NCI-H774 (cell line): ENCODE data around the gene CHRNA4.
A peak's percentile ranks its signal among the peaks of the same experiment; 100 is the strongest.

ENCODE experiments used
- DNase-seq: peaks from one replicate; lab custom pipeline; 2025; lab: John Stamatoyannopoulos, UW

CHRNA4 gene

GRCh38 chr20:63363013-63363957 is 2.1 kb upstream of the CHRNA4 start:
- no peak for DNase-seq

GRCh38 chr20:63362436-63363009 is 1.4 kb upstream of the CHRNA4 start:
- no peak for DNase-seq

DNA sequence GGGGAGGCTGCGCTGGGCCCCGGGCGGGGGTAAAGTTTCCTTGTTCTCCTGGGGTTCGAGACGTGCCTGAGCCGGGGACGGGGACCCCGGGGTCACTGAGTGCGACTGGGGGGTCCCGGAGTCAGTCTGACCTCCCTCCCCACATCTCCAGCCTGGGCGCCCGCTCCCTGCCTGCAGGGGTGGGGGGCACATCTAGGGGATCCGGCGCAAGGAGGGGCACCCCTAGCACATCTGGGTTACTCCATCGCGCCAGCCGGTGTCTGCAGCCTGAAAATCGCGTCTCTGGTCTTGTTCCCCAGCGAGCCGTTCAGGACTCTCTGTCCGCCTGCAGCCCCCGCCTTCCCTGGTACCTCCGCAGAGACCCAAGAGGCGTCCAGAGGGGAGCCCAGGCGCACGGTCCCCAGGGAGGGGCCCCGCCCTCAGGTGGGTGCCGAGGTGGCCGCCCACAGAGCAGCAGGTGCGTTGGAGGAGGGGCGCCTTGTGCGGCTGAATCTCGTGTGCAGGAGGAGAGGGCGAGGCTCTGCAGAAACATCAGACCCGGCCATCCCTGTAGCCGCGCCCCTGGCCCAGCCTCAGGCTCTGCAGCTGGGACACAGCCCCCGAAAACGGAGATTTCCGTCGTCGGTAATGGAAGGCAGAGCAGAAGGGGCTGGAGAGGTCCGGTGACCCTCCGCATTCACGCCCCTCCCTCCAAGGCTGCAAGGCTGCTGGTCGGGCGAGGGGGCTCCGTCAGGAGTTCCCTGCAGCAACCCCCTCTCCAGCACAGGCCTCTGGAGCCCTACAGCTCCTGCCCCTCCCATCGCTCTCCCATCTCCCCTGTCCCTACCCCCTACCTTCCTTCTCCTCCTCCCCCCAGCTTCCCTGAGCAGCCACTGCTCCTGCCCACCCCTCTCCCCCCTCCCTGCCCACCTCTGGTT is 628 bp upstream of the CHRNA4 start:
- DNase-seq, result no peak

DNA sequence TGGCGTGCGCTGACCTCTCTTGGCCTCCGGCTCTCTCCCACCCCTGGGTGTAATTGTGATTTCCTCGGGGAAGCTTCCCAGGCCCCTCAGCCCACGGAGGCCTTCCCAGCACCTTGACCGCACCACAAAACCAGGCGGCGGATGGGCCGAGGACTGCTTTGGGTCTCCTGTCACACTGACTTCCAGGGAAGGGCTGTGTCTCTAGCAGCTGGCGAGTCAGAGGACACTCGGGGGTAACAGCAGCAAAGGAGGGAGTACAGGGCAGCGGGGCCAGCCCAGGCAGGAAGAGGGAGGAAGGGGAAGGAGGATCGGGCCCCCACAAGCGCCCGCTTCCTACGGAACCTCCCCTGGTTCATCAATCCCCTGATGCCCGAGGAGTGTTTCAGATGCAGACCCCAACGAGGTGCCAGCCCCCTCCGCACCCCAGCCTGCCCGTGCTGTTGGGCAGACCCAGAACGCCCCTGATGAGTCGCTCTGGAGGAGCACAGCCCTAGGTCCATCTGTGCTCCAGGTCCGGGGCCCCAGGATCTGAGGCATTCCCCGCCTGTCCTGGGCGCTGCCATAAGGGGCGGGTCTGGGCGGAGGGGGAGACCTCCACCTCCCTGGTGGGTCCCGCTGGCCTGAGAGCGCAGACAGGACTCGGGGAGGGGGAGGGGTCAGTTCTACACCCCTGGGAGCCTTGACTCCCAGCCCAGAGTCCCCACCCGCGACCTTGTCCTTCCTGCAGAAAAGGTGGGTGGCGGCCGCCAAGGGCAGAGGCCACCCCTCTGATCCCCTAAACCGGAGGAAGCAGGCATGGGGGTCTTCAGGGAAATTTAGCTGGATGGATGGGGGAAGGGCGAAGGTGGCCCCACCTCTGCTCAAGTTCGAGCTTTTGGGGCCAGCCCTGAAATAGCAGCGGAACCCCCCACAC is 956 bp downstream of the CHRNA4 start:
- DNase-seq, result no peak

GRCh38 chr20:63359164-63359934 is 1.8 kb downstream of the CHRNA4 start:
- DNase-seq, result no peak

GRCh38 chr20:63357921-63358905 is 2.9 kb downstream of the CHRNA4 start:
- DNase-seq, result peak; percentile 74

- DNase-seq, result no peak
These were observed 3.9 kb downstream of the CHRNA4 start for GRCh38 chr20:63356931-63357879.

DNA sequence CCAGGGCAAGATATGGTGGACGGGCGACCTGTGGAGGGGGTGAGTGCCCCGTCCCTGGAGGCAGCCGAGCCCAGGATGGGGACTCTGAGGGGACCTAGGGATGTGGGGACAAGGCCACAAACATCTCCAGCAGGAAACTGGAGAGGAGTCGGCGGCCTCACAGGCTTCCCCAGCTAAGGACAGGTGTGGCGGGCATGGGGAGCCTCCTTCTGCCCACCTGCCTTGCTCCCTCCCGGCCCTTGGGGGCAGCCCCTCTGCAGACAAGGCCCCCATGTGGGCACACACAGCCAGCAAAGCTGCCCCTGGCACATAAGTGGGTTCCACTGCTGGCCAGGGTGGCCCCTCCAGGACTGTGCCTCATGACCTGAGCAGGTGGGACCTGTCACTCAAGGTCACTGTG is 4.6 kb downstream of the CHRNA4 start:
- DNase-seq, result no peak

DNA sequence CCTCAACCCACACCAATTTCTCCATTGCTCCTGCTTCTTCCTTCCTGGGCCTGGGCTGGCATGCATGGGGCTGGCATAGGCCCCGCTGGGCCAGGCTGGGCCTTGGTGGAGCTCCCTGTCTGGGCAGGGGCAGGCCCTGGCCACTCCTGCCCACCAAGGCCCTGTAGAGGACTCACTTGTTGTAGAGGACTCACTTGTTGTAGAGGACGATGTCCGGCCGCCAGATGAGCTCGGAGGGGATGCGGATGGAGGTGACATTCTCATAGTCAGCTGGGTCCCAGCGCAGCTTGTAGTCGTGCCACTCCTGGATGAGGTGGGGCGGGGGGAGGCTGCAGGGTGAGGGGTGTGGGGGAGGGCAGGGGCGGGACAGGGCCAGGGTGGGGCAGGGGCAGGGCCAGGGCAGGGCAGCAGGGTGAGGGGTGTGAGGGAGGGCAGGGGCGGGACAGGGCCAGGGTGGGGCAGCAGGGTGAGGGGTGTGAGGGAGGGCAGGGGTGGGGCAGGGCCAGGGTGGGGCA is 5.3 kb downstream of the CHRNA4 start:
- no peak for DNase-seq

- DNase-seq, result no peak
These were observed 6.4 kb downstream of the CHRNA4 start for GRCh38 chr20:63354636-63355350.

DNA sequence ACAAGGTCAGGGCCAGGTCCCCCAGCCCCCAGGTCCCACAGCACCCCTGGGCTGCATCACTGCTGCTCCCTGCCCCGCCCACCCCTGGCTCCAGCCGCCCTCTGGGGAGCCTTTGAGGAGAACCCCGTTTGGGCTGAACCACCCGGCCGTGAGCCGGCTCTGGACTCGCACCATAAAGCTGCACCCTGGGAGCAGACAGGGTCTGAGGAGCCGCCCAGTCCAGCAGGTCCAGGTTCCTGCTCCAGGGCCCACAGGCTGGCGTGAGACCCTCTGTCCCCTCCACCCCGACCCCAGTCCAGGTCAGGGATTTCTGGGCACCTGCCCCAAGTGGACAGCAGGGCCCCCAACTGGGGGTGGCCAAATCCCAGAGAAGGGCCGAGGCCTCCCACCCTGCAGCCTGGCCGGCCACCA is 8.3 kb downstream of the CHRNA4 start:
- DNase-seq, result no peak

DNA sequence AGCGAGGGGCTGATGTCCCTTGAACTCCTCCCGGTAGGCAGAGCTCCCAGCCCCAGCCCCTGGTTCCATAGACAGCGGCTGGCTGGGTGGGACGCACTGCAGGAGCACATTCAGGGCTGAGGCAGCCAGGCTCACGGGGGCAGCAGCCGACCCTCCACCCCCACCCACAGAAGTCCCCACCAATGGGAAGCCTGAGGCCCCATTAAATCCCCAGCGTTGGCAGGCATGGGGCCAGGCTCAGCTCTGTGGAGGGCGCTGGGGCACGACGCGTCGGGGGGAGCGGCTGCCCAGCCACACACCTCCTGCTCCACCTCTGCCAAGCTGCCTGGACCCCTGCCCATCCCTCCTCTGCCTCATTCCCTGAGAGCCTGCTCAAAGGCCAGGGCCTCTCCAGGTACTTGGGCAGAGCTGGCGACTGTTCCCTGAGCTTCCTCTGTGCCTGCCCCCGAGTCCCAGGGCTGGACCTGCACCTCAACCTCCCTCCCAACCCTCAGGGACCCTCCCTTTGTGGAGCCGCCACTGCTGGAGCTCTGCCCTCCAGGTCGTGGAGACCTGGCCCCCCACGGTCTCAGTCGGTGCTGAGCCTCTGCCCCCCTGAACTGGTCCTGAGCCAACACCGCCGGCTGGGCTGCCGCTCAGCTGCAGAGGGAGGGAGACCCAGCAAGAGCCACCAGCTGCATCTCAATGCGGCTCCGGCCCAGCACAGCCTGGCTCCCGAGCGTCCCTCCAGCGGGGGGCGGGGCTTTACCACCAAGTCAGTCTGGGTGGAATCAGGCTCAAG is 9.1 kb downstream of the CHRNA4 start:
- DNase-seq, result no peak

DNA sequence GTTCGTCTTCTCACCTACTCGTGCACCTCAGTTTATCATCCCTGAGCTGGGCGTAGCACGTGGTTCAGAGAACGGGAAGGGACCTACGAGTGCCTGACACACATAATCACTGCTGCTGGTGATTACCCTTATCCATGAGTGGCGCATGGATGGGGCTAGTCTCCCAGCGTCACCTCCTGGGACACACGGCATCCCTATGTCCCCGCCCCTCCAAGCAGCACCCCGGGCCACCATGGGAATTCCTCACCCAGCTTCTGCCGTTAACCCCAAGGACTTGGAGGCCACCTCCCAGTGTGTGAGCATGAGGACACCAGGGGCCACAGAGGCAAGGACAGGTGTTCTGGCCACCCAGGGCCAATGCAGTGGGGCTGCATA is 9.8 kb downstream of the CHRNA4 start:
- no peak for DNase-seq

- DNase-seq, result no peak
These were observed 10.4 kb downstream of the CHRNA4 start for GRCh38 chr20:63350597-63351325.

DNA sequence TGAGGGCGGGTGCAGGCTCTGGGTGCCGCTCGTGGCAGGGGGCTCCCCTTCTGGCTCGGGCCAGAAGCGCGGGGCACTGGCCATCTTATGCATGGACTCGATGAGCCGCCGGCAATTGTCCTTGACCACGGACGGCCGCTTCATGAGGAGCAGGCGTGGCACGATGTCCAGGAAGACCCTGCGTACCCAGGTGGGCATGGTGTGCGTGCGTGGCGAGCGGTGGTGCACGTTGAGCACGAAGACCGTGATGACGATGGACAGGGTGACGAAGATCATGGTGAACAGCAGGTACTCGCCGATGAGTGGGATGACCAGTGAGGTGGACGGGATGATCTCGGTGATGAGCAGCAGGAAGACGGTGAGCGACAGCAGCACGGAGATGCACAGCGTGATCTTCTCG is 11.0 kb downstream of the CHRNA4 start:
- no peak for DNase-seq

GRCh38 chr20:63349516-63349895 is 11.6 kb downstream of the CHRNA4 start:
- no peak for DNase-seq
